Myocyte (in vitro differentiated cells): ENCODE data around the gene ANKRD62. TPM values are rescaled to one million over a fixed set of nuclear protein-coding genes. Genes with fewer than 3 reads are reported as not detected.
"Not testable (repeated sequence)": the region's sequence is repeated elsewhere in the genome, so short reads cannot be mapped to it uniquely, and the experiment has no call there.

ENCODE experiments used
- DNase-seq: peaks from one replicate; pipeline ENCODE4 v3.0.0-alpha.2; 2012; ENCODE audit warnings: low read depth
- total RNA-seq: library from RNA; depleted of rRNA; stranded (reverse); fragments of >200 nt; gene quantifications from 2 replicates; pipeline ENCODE4 v1.2.3, GENCODE V29; 2014

ANKRD62 gene
- total RNA-seq, 1 donor from 2014 or later = not detected

DNA sequence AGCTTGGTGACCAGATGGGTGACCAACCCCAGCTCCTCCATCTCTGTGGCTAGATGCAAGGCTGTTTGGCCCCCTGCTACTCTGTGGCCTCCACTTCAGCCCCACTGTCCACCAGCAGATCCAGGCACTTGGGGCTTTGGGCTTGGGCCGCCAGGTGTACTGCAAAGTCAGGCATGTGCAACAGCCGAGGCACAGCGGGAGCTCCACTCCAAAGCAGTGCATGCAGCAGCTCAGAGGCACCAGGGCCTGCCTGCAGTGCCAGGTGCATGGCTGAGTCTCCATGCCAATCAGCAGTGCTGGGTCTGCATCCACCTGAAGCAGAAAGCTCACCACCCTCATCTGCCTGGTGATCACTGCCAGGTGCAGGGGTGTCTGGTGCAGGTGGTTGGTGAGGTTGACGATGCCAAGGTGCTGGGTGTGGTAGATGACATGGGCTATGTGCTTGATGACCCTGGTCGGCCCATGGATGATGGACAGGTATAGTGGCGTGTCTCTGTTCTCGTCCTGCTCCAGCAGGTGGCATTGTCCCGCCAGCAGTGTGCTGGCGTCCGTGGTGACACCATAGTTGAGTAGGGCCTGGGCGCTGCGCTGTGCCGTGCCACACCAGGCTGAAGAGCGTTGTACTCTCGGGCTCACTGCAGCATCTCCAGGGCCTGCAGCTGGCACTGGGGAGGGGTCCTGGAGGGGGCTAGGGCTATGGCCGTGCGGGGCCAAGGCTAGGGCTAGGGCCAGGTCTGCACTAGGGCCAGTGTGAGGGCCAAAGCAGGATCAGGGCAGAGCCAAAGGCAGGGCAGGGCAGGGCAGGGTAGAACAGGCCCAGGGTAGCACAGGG is 1.0 kb upstream of the ANKRD62 start:
- no peak for DNase-seq

DNA sequence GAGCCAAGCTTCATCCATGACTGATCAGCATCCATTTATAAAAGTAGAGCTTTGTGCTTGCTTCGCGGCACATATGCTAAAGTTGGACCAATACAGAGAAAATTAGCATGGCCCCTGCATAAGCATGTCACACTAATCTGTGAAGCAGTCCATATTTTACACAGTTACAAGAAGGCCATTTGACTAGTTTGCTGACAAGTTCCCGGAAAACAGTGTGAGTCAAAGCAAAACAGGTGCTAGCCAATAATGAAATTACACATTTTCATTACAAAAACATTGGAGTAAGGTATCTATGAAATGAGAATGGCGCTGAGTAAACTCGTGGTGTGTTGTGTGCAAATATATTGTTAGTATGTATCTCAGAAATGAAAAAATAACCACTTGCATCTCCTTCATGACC is 4.7 kb downstream of the ANKRD62 start:
- DNase-seq = no peak

DNA sequence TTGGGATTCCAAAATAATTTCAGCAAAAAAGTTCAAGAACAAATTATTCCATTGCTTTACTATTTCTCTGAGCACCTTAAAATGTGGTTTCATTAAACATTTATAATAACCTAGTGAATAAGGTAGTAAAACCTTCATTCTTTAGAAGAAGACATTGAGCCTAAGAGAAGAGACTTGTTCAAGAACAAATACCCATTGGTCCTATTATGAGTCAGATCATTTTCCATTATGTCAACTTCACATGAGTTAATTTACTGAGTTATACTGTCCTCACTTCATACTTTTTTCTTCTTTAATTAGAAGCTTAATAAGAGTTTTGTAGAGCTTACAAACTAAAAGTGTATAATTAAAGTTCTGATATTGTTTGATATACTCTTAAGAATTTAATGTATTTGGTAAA is 5.5 kb downstream of the ANKRD62 start:
- DNase-seq = no peak

DNA sequence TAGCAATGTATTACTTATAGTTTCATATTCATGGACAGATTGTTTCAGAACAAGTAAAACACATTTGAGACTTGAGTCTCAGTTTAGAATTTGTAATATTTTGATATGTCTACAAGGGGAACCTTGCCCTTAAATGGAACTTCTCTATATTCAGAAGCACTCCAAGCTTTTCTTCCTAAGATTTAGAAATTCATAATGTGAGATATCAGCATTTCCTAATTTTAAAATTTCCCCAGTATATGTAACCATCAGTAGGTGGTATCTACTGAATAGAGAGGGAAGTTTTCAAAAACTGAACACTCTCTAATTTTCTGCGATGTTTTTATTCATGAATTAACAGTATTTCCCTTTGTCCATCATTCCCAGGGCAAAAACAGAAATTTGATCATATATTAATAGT is 7.6 kb downstream of the ANKRD62 start:
- DNase-seq = no peak

DNA sequence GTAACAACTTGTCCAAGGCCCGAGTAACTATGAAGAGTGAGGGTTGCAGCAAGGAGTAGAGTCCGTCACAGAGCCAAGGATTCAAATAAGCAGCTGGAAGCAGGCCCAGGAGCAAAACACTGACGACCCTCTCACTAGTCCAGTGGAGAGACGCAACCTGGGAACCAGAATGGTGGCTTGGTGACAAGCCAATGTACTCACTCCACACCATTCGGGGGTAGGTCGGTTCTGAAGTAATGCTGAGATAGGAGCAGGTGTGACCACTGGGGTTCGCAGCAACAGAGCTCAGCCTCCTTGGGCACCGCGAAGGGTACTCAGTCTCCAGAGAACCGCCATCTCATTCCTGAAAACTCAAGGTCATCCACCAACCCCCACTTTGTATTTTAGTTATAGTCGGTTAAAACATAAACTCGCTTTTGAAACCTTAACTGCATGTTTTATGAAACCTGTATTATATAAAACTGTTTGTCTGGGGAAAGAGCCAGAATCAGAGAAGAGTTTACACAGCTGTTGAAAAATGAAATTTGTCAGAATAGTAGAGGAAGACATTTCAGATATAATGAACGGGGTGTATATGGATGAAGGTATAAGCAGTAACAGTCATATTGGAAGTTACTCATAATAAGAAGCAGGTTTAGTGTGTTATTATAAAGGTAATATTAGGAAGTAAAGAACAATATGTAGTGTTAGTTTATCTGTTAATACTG is 8.6 kb downstream of the ANKRD62 start:
- DNase-seq = no peak

DNA sequence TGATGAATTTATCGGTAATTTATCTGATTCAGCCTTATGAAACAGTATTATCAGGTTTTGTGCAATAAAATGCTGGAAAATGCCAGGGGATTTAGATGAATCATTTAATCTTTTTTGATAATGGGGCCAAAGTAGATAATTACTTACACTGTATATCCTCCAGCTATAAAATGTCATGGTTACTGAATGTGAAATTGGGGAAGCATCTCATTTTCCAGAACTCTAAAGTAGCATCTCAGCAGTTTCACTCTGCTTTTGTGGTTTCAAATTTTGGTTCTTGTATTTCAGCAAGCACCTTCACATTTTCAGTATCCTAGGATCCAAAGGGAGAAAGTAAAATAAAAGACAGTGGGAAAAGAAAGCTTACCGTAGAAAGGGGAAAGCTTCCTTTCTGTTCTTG is 12.8 kb downstream of the ANKRD62 start:
- DNase-seq = no peak

DNA sequence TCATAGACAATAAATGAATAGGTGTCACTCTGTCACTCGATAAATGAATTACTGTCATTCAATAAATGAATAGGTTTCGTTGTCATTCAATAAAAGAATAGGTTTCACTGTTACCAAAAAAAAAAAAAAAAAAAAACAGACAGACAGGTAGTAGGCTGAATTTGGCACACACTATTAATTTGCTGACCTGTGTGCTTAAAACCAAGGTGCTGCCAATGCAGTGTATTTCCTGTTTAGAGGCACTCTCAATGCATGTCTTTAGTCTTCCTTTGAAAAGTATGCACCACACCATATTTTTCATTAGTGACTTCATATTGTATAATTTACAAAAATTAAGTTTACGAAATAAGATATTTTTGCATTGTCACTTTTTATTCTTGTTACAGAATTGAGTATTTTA is 16.2 kb downstream of the ANKRD62 start:
- DNase-seq = no peak

DNA sequence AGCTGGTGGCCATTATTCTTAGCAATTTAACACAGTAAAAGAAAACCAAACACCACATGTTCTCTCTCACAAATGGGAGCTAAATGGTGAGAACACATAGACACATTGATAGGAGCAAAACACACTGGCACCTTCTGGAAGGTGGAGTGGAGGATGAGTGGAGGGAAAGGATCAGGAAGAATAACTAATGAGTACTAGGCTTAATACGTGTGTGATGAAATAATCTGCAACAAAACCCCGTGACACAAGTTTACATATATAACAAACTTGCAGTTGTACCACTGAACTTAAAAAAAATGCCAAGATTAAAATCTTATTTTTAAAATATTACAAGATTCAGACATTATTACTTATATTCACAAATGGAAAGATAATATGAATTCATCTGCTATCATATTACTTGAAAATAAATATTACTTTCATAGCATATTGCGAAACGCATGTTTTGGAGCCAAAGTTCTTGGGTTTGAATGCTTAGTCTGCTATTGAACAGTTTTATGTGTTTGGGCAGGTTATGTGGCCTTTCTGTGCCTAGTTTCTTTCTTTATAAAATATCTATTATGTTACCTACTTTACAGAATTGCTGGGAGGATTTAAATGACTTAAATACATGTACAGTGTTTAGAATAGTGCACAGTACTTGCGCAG is 20.5 kb downstream of the ANKRD62 start:
- DNase-seq = no peak

DNA sequence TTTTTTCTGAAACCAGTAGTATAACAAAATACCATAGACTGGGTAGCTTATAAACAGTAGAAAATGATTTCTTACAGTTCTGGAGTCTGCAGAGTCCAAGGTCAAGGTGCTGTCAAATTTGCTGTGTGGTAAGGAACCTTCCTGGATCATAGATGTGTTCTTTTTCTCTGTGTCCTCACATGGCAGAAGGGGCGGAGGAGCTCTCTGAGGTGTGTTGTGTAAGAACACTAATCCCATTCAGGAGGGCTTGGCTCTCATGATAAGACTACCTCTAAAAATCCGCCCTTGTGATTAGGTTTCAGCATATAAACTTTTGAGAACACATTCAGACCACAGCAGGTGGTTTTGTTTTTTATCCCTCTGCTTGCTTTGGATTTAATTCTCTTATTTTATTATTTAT is 25.7 kb downstream of the ANKRD62 start:
- no peak for DNase-seq

DNA sequence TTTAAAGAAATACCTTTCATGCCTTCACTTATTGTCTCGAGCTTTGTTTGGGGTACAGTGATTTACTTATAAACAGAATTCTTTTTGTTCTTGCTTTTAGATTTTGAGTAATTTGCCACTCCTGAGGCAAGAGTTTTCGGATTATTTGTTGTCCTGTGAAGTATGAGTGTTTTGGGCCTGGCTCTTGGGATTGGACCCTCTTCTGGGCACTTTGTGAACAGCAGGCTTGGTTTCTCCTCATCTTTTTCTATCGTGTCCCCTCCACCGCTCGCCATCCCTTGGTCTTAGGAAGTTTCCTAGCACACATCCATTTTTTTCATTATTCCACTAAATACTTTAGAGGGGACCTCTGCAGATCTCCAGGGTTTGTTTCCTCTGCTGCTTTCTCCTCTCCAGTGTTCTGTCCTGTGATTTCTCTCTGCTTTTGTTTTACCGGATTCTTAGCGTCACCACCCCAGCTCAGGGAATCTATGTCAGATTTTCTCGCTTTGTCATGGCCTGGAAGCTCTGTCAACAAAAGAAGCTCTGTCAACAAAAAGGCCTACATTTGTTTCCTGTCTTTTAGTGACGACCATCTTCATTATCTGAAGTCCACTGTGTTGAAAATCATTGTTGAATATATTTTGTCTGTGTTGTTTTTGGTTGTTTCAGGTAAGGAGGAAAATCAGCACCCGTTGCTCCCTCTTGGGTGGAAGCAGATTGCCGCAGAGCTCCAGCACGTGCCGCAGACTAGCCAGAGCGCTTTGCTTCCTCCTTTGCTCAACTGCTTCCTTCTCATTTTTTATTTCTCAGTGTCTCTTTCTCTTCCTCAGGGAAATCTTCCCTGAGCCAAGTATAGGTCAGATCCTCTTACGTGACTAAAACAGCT is 27.8 kb downstream of the ANKRD62 start:
- peak; percentile 10 for DNase-seq

DNA sequence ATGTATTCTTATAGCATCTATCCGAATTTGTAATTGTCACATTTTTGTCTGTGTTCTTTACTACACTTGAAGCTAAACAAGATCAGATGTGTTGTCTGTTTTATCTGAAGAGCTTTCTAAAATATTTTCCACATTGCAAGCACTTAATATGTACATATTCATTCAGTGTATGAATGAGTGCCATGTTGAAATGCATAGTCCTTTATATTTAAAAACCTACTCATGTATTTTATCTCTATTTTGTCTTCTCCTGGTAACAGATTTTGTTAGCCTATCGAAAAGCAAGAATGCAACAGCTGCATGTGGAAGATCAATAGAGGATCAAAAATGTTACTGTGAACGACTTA is 28.4 kb downstream of the ANKRD62 start:
- not testable (repeated sequence) for DNase-seq

DNA sequence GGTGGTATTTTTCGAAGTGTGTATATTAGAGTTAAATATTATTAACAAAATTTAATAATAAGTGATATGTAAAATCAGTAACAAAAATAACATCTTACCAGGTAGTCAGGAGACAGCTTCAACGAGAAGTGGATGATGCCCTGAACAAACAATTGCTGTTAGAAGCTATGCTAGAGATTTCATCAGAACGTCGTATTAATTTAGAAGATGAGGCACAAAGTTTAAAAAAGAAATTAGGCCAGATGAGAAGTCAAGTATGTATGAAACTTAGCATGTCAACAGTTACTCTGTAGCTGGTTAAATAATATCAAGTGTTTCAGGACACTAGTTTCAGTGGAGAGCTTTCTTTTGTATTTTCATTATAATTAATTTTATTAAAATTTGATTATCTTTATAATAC is 34.0 kb downstream of the ANKRD62 start:
- DNase-seq = not testable (repeated sequence)

DNA sequence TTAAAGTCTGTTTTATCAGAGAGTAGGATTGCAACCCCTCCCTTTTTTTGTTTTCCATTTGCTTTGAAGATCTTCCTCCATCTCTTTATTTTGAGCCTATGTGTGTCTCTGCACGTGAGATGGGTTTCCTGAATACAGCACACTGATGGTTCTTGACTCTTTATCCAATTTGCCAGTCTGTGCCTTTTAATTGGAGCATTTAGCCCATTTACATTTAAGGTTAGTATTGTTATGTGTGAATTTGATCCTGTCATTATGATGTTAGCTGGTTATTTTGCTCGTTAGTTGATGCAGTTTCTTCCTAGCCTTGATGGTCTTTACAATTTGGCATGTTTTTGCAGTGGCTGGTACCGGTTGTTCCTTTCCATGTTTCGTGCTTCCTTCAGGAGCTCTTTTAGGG is 45.2 kb downstream of the ANKRD62 start:
- DNase-seq = not testable (repeated sequence)

DNA sequence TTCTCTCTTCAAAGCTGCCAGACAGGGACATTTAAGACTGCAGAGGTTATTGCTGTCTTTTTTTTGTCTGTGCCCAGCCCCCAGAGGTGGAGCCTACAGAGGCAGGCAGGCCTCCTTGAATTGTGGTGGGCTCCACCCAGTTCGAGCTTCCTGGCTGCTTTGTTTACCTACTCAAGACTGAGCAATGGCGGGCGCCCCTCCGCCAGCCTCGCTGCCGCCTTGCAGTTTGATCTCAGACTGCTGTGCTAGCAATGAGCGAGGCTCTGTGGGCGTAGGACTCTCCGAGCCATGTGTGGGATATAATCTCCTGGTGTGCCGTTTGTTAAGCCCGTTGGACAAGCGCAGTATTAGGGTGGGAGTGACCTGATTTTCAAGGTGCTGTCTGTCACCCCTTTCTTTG is 47.2 kb downstream of the ANKRD62 start:
- DNase-seq = not testable (repeated sequence)

DNA sequence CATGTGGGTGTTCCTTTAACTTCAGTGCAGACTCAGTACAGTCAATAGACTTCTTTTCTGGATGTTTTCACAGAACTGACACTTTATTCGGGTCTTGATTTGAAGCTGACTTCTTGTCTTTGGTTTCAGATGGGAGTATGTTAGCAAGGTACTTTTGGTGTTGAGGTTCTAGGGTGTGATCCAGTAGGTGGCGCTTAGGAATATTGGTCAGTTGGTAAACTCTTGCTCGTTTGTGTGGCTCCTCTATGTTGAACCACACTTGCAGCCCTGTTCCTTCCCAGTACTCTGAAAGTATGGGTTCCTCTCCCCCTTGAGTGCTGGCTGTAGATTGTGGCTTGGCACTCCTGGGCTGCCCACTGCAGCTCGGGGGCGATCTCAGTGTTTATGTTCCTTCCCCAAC is 48.1 kb downstream of the ANKRD62 start:
- DNase-seq = not testable (repeated sequence)

DNA sequence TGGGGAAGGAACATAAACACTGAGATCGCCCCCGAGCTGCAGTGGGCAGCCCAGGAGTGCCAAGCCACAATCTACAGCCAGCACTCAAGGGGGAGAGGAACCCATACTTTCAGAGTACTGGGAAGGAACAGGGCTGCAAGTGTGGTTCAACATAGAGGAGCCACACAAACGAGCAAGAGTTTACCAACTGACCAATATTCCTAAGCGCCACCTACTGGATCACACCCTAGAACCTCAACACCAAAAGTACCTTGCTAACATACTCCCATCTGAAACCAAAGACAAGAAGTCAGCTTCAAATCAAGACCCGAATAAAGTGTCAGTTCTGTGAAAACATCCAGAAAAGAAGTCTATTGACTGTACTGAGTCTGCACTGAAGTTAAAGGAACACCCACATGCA is 55.8 kb downstream of the ANKRD62 start:
- DNase-seq = not testable (repeated sequence)

DNA sequence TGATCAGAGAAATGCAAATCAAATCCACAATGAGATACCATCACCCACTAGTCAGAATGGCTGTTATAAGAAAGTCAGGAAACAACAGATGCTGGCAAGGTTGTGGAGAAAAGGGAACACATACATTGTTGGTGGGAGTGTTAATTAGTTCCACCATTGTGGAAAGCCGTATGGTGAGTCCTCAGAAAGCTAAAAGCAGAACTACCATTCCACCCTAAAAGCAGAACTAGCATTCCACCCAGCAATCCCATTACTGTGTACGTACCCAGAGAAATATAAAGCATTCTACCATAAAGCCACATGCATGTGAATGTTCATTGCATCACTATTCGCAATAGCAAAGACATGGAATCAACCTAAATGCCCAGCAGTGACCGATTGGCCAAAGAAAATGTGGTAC is 60.7 kb downstream of the ANKRD62 start:
- DNase-seq = no peak

DNA sequence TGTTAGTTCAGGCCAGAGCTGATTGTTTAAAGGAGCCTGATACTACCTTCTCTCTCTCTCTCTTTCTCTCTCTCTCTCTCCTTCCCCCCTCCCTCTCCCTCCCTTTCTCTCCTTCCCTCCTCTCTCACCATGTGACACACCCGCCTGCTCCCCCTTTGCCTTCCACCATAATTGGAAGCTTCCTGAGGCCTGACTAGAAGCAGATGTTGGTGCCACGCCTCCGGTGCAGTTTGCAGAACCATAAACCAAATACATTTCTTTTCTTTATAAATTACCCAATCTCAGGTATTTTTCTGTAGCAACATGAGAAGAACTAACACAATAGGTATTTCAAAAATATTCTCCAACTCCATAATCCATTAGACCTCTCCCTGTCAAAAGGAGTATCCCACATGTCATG is 62.4 kb downstream of the ANKRD62 start:
- DNase-seq = no peak

DNA sequence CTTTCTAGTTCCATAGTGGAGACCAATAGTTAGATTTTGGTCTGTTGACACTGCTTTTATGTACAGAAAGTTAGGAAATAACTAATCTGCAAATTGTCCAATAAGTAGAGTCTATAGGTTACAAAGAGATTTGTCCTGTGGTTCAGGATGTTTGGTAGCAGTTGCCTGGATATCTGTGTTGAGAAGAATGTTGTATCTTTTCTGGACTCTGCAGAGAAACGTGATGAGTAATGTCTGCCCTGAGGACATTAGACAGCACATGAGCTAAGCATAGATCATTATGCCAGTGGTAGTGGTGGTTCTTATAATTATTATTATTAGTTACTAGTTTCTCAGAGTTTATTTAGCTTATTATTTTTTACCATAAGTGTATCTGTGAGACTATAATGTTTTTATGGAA is 65.8 kb downstream of the ANKRD62 start:
- no peak for DNase-seq

DNA sequence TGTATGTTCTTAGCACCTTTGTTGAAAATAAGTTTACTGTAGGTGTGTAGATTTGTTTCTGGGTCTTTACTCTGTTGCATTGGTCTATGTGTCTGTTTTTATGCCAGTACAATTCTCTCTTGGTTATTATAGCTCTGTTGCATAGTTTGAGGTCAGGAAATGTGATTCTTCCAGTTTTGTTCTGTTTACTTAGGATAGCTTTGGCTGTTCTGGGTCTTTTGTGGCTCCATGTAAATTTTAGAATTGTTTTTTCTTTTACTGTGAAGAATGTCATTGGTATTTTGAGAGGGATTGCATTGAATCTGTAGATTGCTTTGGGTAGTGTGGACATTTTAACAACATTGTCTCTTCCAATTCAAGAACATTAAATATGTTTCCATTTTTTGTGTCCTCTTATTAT is 69.1 kb downstream of the ANKRD62 start:
- DNase-seq = no peak

DNA sequence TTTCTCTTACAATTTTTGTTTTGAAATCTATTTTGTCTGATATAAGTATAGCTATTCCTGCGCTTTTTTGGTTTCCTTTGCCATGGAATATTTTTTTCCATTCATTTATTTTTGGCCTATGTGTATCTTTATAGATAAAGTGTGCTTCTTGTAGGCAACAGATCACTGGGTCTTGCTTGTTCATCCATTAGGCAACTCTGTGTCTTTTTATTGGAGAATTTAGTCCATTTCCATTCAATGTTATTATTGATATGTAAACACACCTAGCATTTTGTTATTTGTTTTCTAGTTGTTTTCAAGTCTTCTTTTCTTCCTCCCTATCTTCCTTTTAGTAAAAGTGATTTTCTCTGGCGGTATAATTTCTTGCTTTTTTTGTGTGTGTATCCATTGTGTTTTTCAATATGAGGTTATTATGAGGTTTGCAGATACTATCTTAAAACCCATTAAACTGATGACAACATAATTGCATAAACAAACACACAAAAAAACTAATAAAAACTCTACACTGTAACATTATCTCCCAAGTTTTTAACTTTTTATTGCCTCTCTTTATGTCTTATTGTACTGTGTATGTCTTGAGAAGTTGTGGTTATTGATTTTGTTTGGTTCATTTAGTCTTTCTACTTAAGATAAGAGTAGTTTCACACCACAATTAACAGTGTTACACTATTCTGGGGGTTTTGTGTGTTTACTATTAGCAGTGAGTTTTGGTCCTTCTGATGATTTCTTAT is 71.6 kb downstream of the ANKRD62 start:
- no peak for DNase-seq
